HEK293 (cell line): Measurements from ENCODE around the gene SPON1.

ENCODE experiments used
- CTCF ChIA-PET: fragments of 350-600 bp; formaldehyde crosslinking; extraction: SDS; loops from one replicate; lab custom pipeline; 2021; ENCODE audit warnings: antibody characterized with exemption; lab: Yijun Ruan, JAX
- POLR2A ChIA-PET: fragments of 300-600 bp; formaldehyde crosslinking; extraction: SDS; loops from one replicate; lab custom pipeline; 2020; ENCODE audit warnings: antibody characterized with exemption, inconsistent platforms; lab: Yijun Ruan, JAX
- H3K27ac ChIP-seq: fragments of 200-500 bp; sonication (Bioruptor generic); 2 replicates; pipeline ENCODE4 v1.5.1; 2014; ENCODE audit warnings: low read depth, low read length, control low read depth, inconsistent platforms; ENCODE audit errors: extremely low read depth
- H3K36me3 ChIP-seq, 2 experiments: fragments of 200-500 bp in 1 of 2; sonication (Bioruptor generic) in 1 of 2; 1 replicate in 1 of 2; 2 replicates in 1 of 2; pipeline ENCODE4 v1.5.1; 2014 to 2017; ENCODE audit warnings: inconsistent platforms in 2 of 2, low read length in 2 of 2; ENCODE audit not compliant: control insufficient read depth in 2 of 2, insufficient read depth in 1 of 2
- H3K4me1 ChIP-seq: fragments of 200-500 bp; sonication (Bioruptor generic); 2 replicates; pipeline ENCODE4 v1.5.1; 2014; ENCODE audit warnings: mild to moderate bottlenecking, low read length, inconsistent platforms; ENCODE audit not compliant: control insufficient read depth, insufficient read depth
- H3K4me3 ChIP-seq: 2 replicates; pipeline ENCODE4 v1.5.1; 2011; ENCODE audit warnings: low read depth, mild to moderate bottlenecking, control low read depth, low read length, moderate library complexity
- H3K9me3 ChIP-seq: fragments of 200-500 bp; sonication (Bioruptor generic); 2 replicates; pipeline ENCODE4 v1.5.1; 2014; ENCODE audit warnings: low read depth, low read length, inconsistent platforms; ENCODE audit not compliant: control insufficient read depth, insufficient read depth
- GLI2 ChIP-seq: fragments of 450-650 bp; formaldehyde crosslinking; IDR thresholded peaks from 2 replicates; pipeline ENCODE4; 2017; ENCODE audit warnings: missing biosample characterization, missing genetic modification characterization, low read depth, borderline replicate concordance
- MEIS1 ChIP-seq: sonication (generic); formaldehyde crosslinking; IDR thresholded peaks from 2 replicates; pipeline ENCODE4 v1.8.1; 2022; ENCODE audit warnings: missing genetic modification reagents, mild to moderate bottlenecking, borderline replicate concordance
- OVOL3 ChIP-seq: fragments of 450-650 bp; formaldehyde crosslinking; IDR thresholded peaks from 2 replicates; pipeline ENCODE4 v1.5.1; 2016; ENCODE audit warnings: missing biosample characterization, missing genetic modification characterization
- PRDM1 ChIP-seq: fragments of 450-650 bp; formaldehyde crosslinking; IDR thresholded peaks from 2 replicates; pipeline ENCODE4; 2016; ENCODE audit warnings: missing biosample characterization, missing genetic modification characterization
- SP3 ChIP-seq: fragments of 450-650 bp; formaldehyde crosslinking; IDR thresholded peaks from 2 replicates; pipeline ENCODE4 v1.5.1; 2016; ENCODE audit warnings: missing biosample characterization, missing genetic modification characterization
- TCF7L2 ChIP-seq: IDR thresholded peaks from 2 replicates; pipeline ENCODE4 v1.6.1; 2011; ENCODE audit warnings: low read depth, mild to moderate bottlenecking, inconsistent platforms, low read length, moderate library complexity, borderline replicate concordance
- ZBTB20 ChIP-seq: fragments of 450-650 bp; formaldehyde crosslinking; IDR thresholded peaks from 2 replicates; pipeline ENCODE4 v1.5.1; 2016; ENCODE audit warnings: missing biosample characterization, missing genetic modification characterization
- ZFP37 ChIP-seq: fragments of 450-650 bp; formaldehyde crosslinking; IDR thresholded peaks from 2 replicates; pipeline ENCODE4 v1.5.1; 2016; ENCODE audit warnings: missing biosample characterization, missing genetic modification characterization
- ZIC2 ChIP-seq: fragments of 450-650 bp; formaldehyde crosslinking; IDR thresholded peaks from 2 replicates; pipeline ENCODE4 v1.5.1; 2016; ENCODE audit warnings: missing biosample characterization, missing genetic modification characterization
- ZNF133 ChIP-seq: fragments of 450-650 bp; formaldehyde crosslinking; IDR thresholded peaks from 2 replicates; pipeline ENCODE4 v1.5.1; 2016; ENCODE audit warnings: missing biosample characterization, missing genetic modification characterization
- ZNF148 ChIP-seq: fragments of 450-650 bp; formaldehyde crosslinking; IDR thresholded peaks from 2 replicates; pipeline ENCODE4 v1.5.0; 2017; ENCODE audit warnings: missing biosample characterization, missing genetic modification characterization, borderline replicate concordance
- ZNF26 ChIP-seq: fragments of 450-650 bp; formaldehyde crosslinking; IDR thresholded peaks from 2 replicates; pipeline ENCODE4 v1.5.1; 2016; ENCODE audit warnings: missing biosample characterization, missing genetic modification characterization
- ZNF561 ChIP-seq: fragments of 450-650 bp; IDR thresholded peaks from 2 replicates; pipeline ENCODE4 v1.5.1; 2018; ENCODE audit warnings: missing biosample characterization, missing genetic modification characterization, borderline replicate concordance
- ZNF610 ChIP-seq: fragments of 450-650 bp; formaldehyde crosslinking; IDR thresholded peaks from 2 replicates; pipeline ENCODE4 v1.5.1; 2016; ENCODE audit warnings: missing biosample characterization, missing genetic modification characterization, borderline replicate concordance
- ZNF623 ChIP-seq: fragments of 450-650 bp; formaldehyde crosslinking; IDR thresholded peaks from 2 replicates; pipeline ENCODE4 v1.5.1; 2016; ENCODE audit warnings: missing biosample characterization, missing genetic modification characterization
- ZNF626 ChIP-seq: fragments of 450-650 bp; sonication (Bioruptor Pico); formaldehyde crosslinking; IDR thresholded peaks from 2 replicates; pipeline ENCODE4 v1.5.1; 2018; ENCODE audit warnings: missing biosample characterization, missing genetic modification characterization, inconsistent platforms
- ZNF692 ChIP-seq: fragments of 450-650 bp; formaldehyde crosslinking; IDR thresholded peaks from 2 replicates; pipeline ENCODE4 v1.5.1; 2016; ENCODE audit warnings: missing biosample characterization, missing genetic modification characterization
- ZNF768 ChIP-seq: fragments of 450-650 bp; formaldehyde crosslinking; IDR thresholded peaks from 2 replicates; pipeline ENCODE4 v1.5.1; 2018; ENCODE audit warnings: missing biosample characterization, mild to moderate bottlenecking, missing genetic modification characterization
- ZSCAN30 ChIP-seq: fragments of 450-650 bp; IDR thresholded peaks from 2 replicates; pipeline ENCODE4 v1.5.1; 2018; ENCODE audit warnings: missing biosample characterization, mild to moderate bottlenecking, missing genetic modification characterization, moderate library complexity
- TF ChIP-seq, protein P1 (sequence below): fragments of 450-650 bp; formaldehyde crosslinking; IDR thresholded peaks from 2 replicates; pipeline ENCODE4 v1.5.1; 2016; ENCODE audit warnings: missing biosample characterization, missing genetic modification characterization

The SPON1 gene

DNA sequence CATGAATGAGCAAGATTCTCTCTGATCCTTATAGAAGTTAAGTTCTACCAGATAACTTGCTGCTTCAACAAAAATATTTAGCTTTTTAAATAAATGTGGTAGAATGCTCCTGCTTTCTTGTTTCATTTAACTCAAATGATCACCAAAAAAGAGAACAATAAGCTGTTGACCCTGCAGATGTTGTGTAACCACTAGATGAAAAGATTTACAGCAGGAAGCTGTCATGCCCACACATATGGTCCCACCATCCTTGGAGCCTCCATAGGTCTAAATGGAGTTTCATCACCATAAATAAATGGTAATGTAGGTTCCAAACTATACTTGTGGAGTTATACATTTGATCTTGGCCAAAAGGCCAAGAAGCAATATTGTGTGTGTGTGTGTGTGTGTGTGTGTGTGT, 277.7 kb downstream of the SPON1 start:
- CTCF ChIA-PET, result interaction anchor here (1.9 kb wide), 1 partner anchor 10 kb away, joined by 7 read pairs; no protein-coding TSS in a partner anchor
- TF ChIP-seq, protein P1, sequence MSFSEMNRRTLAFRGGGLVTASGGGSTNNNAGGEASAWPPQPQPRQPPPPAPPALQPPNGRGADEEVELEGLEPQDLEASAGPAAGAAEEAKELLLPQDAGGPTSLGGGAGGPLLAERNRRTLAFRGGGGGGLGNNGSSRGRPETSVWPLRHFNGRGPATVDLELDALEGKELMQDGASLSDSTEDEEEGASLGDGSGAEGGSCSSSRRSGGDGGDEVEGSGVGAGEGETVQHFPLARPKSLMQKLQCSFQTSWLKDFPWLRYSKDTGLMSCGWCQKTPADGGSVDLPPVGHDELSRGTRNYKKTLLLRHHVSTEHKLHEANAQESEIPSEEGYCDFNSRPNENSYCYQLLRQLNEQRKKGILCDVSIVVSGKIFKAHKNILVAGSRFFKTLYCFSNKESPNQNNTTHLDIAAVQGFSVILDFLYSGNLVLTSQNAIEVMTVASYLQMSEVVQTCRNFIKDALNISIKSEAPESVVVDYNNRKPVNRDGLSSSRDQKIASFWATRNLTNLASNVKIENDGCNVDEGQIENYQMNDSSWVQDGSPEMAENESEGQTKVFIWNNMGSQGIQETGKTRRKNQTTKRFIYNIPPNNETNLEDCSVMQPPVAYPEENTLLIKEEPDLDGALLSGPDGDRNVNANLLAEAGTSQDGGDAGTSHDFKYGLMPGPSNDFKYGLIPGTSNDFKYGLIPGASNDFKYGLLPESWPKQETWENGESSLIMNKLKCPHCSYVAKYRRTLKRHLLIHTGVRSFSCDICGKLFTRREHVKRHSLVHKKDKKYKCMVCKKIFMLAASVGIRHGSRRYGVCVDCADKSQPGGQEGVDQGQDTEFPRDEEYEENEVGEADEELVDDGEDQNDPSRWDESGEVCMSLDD (tag by site-specific recombination), result no peak
- TF ChIP-seq ZNF626 (tag by site-specific recombination) (no peak), ZNF610 (tag by site-specific recombination) (no peak), ZNF768 (no peak), ZNF623 (tag by site-specific recombination) (no peak), ZSCAN30 (tag by site-specific recombination) (no peak), PRDM1 (no peak), ZNF26 (tag by site-specific recombination) (no peak), ZNF692 (tag by site-specific recombination) (no peak), MEIS1 (CRISPR knock-in tag) (no peak), ZBTB20 (tag by site-specific recombination) (no peak), GLI2 (tag by site-specific recombination) (no peak), ZIC2 (tag by site-specific recombination) (no peak), TCF7L2 (no peak), SP3 (tag by site-specific recombination) (no peak), ZNF561 (no peak), ZFP37 (tag by site-specific recombination) (no peak), OVOL3 (tag by site-specific recombination) (no peak), ZNF148 (tag by site-specific recombination) (no peak), ZNF133 (tag by site-specific recombination) (no peak)
- Histone ChIP-seq H3K27ac (no peak overlapping the region), H3K36me3 (no peaks in the 10 kb centered on the region), H3K4me1 (no peaks in the 10 kb centered on the region), H3K4me3 (no peak overlapping the region), H3K9me3 (no peaks in the 10 kb centered on the region)
- POLR2A ChIA-PET, result no interaction called here
